ENCODE measurements around the gene AUTS2. TPM values are rescaled to one million over a fixed set of nuclear protein-coding genes. Genes with fewer than 3 reads are reported as not detected.

Gene AUTS2
- polyA plus RNA-seq, 3 donors: 0.08 to 0.35 TPM; not detected in 1

GRCh38 chr7:70774950-70775527 is 1176.8 kb downstream of the AUTS2 start:
- H3K79me2 ChIP-seq (ENCODE audit: insufficient read depth, low read length): no peaks in the 10 kb centered on the region
- H3K4me1 ChIP-seq (ENCODE audit: control insufficient read depth in 1 of 2, insufficient read depth in 2 of 2, low read length in 2 of 2): no peaks in the 10 kb centered on the region
- no peaks in the 10 kb centered on the region for H3K36me3 ChIP-seq (replicated peaks in 1 of 2; ENCODE audit: control insufficient read depth in 1 of 2, insufficient read depth in 2 of 2, low read length in 2 of 2)
- no peak overlapping the region for H3K4me3 Mint-ChIP-seq
- H2AFZ ChIP-seq (ENCODE audit: insufficient read depth, low read depth, low read length, poor library complexity, severe bottlenecking): no peak overlapping the region
- H3K27me3 Mint-ChIP-seq (ENCODE audit: low read depth in 3 of 3): peaks cover 0 to 4% (median 0%) of the 10 kb centered on the region in 3 donors
- DNase-seq: no peak
- no peak overlapping the region for H3K4me2 ChIP-seq (replicated peaks; ENCODE audit: extremely low read depth, low read length, poor library complexity, severe bottlenecking)
- H3K9me3 ChIP-seq (replicated peaks in 1 of 2; ENCODE audit: control insufficient read depth in 1 of 2, insufficient read depth in 1 of 2, low read length in 2 of 2): no peaks in the 10 kb centered on the region
- WGBS (ENCODE audit: insufficient coverage): no CpG with 5 or more reads among the region's 3 CpGs
- no peaks in the 10 kb centered on the region for H3K36me3 Mint-ChIP-seq
- no peak overlapping the region for H3K27ac Mint-ChIP-seq
- no peak overlapping the region for H3K9ac ChIP-seq (ENCODE audit: insufficient read depth, low read length, poor library complexity, severe bottlenecking)
- intact Hi-C loops (cut with micrococcal nuclease): no loop called here
- no peaks in the 10 kb centered on the region for H3K9me3 Mint-ChIP-seq
- no peaks in the 10 kb centered on the region for H3K27me3 ChIP-seq (ENCODE audit: control insufficient read depth in 2 of 2, insufficient read depth in 2 of 2, low read length in 2 of 2)
- peaks cover 12% of the 10 kb centered on the region for H3K4me1 Mint-ChIP-seq
- no peak overlapping the region for H3K27ac ChIP-seq (ENCODE audit: low read depth in 1 of 2, low read length in 2 of 2)
- H4K20me1 ChIP-seq (ENCODE audit: insufficient read depth, low read length): no peaks in the 10 kb centered on the region
- no peak overlapping the region for H3K4me3 ChIP-seq (replicated peaks in 1 of 3; ENCODE audit: low read depth in 2 of 3, low read length in 3 of 3)
- TF ChIP-seq CTCF (IDR thresholded peaks at IDR 0.05): no peak

GRCh38 chr7:70775570-70776156 is 1177.4 kb downstream of the AUTS2 start:
- H3K27me3 ChIP-seq (ENCODE audit: control insufficient read depth in 2 of 2, insufficient read depth in 2 of 2, low read length in 2 of 2): no peaks in the 10 kb centered on the region
- no peak for TF ChIP-seq CTCF (IDR thresholded peaks at IDR 0.05)
- no peak overlapping the region for H3K4me3 Mint-ChIP-seq

More at GRCh38 chr7:70775570-70776156, 1177.4 kb downstream of the AUTS2 start:
- H3K4me3 ChIP-seq (replicated peaks in 1 of 3; ENCODE audit: low read depth in 2 of 3, low read length in 3 of 3): no peak overlapping the region
- H3K4me1 ChIP-seq (ENCODE audit: control insufficient read depth in 1 of 2, insufficient read depth in 2 of 2, low read length in 2 of 2): no peaks in the 10 kb centered on the region
- H3K79me2 ChIP-seq (ENCODE audit: insufficient read depth, low read length): no peaks in the 10 kb centered on the region
- no peak overlapping the region for H3K27ac ChIP-seq (ENCODE audit: low read depth in 1 of 2, low read length in 2 of 2)
- H3K27me3 Mint-ChIP-seq (ENCODE audit: low read depth in 3 of 3): peaks cover 0 to 4% (median 0%) of the 10 kb centered on the region in 3 donors
- WGBS (ENCODE audit: insufficient coverage): 73% methylated on average over 3 of the region's 4 CpGs
- no peak overlapping the region for H3K27ac Mint-ChIP-seq
- H3K4me1 Mint-ChIP-seq: peaks cover 7% of the 10 kb centered on the region
- no peaks in the 10 kb centered on the region for H3K36me3 Mint-ChIP-seq
- H4K20me1 ChIP-seq (ENCODE audit: insufficient read depth, low read length): no peaks in the 10 kb centered on the region
- no peak overlapping the region for H3K4me2 ChIP-seq (replicated peaks; ENCODE audit: extremely low read depth, low read length, poor library complexity, severe bottlenecking)
- H3K9ac ChIP-seq (ENCODE audit: insufficient read depth, low read length, poor library complexity, severe bottlenecking): no peak overlapping the region
- intact Hi-C loops (cut with micrococcal nuclease): no loop called here
- DNase-seq: no peak
- no peak overlapping the region for H2AFZ ChIP-seq (ENCODE audit: insufficient read depth, low read depth, low read length, poor library complexity, severe bottlenecking)
- no peaks in the 10 kb centered on the region for H3K9me3 ChIP-seq (replicated peaks in 1 of 2; ENCODE audit: control insufficient read depth in 1 of 2, insufficient read depth in 1 of 2, low read length in 2 of 2)
- no peaks in the 10 kb centered on the region for H3K9me3 Mint-ChIP-seq
- H3K36me3 ChIP-seq (replicated peaks in 1 of 2; ENCODE audit: control insufficient read depth in 1 of 2, insufficient read depth in 2 of 2, low read length in 2 of 2): no peaks in the 10 kb centered on the region

Data from CD14-positive monocyte (primary cell).